UCSD-AML1 (cell line): ENCODE results near the gene CCDC40.
A peak's percentile ranks its signal among the peaks of the same experiment; 100 is the strongest.
"Not testable (repeated sequence)": the region's sequence is repeated elsewhere in the genome, so short reads cannot be mapped to it uniquely, and the experiment has no call there.

Experiments
- DNase-seq: peaks from one replicate; lab custom pipeline; 2025; ENCODE audit not compliant: unreplicated experiment; lab: John Stamatoyannopoulos, UW

Gene CCDC40

DNA sequence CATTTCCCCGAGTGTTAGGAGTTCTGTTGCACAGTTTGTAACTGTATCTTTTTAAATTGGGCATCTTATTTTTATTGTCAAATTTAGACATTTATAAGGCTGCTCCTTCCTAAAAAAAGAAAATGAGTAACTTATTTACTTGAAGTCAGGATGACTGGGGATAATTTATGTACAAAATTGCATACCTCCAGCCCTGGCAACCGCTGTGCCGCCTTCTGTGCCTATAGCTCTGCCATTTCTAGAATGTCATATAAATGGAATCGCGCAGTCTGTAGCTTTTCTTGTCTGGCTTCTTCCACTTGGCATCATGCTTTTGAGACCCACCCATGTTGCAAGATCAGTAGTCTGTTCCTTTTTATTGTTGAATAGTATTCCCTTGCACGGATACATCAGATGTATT, 36.0 kb downstream of the CCDC40 start:
- no peak for DNase-seq

DNA sequence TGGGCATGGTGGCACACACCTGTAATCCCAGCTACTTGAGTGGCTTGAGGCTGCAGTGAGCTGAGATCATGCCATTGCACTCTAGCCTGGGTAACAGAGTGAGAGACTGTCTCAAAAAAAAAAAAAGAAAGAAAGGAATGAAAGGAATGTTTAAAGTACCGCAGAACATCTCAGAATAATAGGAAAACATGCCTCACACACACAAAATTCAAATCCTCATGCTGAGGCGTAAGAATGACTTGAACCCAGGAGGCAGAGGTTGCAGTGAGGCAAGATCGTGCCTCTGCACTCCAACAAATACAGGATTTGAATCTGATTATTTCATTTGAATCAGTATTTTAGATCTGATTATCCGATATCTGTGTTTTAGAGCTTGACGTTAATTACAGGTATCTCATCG, 43.6 kb downstream of the CCDC40 start:
- no peak for DNase-seq

DNA sequence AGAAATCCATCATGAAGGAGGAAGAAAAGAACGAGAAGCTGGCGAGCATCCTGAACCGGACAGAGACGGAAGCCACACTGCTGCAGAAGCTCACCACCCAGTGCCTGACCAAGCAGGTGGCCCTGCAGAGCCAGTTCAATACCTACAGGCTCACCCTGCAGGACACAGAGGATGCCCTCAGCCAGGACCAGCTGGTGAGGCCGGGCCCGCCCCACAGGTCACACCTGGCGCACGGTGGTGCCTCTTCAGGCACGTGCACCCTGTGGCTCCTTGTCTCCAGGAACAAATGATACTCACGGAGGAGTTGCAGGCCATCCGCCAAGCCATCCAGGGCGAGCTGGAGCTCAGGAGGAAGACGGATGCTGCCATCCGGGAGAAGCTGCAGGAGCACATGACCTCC, 45.2 kb downstream of the CCDC40 start:
- no peak for DNase-seq

DNA sequence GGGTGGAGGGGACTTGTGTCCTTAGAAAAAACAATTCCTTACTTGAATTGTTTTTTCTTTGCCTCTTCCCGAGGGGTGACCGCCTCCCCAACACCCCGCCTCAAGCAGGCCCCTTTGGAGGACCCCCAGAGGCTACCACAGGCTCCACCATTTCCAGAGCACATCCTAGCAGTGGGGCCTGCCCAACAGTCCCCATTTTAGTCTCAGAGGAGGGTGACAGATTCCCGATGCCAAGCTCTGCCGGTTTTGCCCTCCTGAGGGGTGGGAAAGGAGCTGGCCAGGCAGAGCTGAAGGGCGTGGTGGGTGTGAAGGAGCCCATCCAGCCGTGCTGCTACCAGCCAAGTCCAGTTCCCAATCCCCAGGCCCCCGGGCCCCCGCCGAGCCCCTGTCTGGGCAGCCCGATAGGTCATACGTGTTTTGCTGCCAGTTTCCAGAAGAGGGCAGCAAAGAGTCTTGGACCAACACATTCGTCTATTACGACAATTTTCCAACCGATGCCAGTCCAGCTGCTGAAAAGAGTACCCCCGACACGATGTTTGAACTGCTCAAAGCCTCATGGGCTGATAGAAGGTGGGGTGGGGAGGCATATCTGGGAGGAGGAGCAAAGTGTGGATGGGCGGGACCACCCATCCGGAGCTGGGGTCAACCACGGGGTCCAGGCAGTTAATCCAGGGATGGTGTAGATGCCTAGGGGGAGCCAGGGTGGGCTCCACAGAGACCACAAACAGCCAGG, 46.1 kb downstream of the CCDC40 start:
- DNase-seq = peak; percentile 36

DNA sequence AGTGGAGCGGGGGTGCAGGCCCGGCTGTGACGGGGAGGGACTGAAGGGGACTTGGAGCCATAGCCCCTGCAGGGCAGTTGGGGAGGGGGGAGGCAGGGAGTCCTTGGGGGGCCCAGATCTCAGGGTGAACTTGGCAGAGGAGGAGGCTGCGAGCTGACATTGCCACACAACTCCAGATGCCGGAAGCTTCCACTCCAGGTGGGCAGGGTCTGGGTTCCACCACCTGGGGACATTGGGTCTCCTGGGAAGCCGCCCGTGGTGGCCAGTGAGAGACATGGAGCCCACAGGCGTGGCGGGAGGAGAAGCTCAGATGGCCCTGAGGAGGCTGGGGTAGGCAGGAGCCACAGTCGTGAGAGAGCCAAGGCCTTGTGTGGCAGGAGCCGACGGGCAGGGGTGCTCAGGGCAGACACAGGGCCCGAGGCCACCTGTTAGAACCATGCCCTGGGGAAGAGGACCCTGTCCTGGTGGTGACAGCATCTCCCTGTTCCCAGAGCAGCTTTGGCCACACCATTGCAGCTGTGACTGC, 46.8 kb downstream of the CCDC40 start:
- no peak for DNase-seq

DNA sequence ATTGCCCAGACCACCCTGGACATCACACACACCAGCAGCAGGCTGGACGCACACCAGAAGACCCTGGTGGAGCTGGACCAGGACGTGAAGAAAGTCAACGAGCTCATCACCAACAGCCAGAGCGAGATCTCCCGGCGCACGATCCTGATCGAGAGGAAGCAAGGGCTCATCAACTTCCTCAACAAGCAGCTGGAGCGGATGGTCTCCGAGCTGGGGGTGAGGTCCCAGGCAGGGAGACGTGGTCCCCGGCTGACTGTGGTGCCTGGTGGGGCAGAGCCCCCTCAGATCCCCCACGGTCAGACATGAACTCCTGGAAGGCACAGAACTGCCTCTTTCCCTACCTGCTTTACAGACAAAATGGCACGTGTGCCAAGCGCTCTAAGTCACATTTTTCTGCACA, 48.3 kb downstream of the CCDC40 start:
- DNase-seq = no peak

DNA sequence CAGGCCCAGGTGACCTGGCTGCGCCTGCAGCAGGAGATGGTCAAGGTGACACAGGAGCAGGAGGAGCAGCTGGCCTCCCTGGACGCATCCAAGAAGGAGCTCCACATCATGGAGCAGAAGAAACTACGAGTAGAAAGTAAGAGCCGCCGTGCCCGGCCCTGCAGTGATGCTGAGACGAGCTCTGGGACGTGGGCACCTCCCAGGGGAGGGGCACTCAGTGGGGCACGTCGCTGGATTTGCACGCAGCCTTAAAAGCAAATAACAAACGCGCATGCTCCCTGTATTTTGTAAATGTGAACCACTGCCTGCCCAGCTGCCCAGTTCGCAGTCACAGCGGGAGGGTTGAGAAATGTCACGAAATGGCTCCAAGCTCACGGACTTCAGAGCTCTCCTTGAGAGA, 49.6 kb downstream of the CCDC40 start:
- no peak for DNase-seq

DNA sequence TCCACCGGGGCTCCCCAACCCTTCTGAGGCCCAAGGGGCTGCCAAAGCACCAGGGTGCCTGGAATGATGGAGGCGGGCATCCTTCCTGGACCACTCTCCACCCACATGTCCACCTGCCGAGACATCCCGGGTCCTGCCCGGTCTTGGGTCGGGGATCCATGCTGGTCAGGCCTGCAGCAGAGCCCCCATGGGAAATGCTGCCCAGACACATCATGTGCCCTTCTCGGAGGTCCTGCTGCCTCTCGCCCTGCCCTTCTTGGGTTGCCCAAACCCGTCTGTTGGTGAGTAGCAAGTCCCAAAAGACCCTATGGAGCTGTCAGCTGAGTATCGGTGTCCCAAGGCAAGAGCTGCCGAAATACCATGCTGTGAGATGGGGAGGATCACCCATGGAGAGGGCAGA, 50.2 kb downstream of the CCDC40 start:
- no peak for DNase-seq

DNA sequence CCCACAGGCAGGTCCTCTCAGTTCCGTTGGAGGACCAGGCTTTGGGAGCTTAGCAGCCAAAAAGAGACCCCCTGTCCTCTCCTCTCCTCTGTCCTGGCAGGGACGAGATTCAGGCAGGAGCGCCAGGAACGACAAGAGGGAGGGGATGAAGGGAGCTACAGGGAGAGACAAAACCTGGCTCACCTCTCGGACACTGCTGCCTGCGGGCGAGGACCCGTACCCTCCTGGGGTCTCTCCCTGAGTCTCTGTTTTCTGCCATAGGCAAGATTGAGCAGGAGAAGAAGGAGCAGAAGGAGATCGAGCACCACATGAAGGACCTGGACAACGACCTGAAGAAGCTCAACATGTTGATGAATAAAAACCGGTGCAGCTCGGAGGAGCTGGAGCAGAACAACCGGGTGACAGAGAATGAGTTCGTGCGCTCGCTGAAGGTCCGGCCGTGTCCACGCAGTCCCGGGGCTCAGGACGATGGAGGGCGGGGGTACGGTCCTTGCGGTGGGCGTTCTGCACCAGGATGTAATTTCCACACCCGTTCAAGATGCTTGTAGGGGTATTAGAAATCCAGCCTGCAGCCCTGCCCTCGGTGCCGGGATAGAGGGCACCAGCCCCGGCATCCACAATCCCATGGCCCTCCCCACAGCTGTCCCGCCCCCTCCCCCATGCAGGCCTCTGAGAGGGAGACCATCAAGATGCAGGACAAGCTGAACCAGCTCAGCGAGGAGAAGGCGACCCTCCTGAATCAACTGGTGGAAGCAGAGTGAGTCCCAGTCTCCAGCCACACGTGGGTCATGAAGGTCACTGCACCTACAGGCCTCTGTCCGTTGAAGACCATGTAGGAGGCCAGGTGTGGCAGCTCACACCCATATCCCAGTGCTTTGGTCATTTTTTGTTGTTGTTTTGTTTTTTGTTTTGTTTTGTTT, 51.2 kb downstream of the CCDC40 start:
- DNase-seq = no peak

DNA sequence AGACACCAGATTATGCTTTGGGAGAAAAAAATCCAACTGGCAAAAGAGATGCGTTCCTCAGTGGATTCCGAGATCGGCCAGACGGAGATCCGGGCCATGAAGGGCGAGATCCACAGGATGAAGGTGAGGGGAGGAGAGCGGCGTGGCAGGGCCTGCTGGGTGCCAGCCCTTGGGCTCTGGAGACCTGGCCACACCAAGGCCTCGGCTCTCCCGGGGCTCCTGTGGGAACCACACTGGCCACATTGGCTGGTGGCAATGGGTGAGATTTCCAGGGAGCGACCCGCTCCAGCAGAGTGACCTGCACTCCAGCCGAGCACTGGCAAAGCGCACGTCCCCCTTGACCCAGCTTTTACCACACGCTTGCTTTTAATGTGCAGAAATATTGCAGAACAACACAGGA, 53.3 kb downstream of the CCDC40 start:
- no peak for DNase-seq

DNA sequence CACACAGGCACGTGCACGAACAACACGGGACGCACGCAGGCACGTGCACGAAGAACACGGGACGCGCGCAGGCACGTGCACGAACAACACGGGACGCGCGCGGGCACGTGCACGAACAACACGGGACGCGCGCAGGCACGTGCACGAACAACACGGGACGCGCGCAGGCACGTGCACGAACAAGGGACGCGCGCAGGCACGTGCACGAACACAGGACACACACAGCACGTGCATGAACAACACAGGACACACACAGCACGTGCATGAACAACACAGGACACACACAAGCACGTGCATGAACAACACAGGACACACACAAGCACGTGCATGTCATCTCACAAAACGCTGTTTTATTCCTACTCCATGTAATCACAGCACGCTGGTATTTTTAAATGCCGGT, 53.7 kb downstream of the CCDC40 start:
- not testable (repeated sequence) for DNase-seq

DNA sequence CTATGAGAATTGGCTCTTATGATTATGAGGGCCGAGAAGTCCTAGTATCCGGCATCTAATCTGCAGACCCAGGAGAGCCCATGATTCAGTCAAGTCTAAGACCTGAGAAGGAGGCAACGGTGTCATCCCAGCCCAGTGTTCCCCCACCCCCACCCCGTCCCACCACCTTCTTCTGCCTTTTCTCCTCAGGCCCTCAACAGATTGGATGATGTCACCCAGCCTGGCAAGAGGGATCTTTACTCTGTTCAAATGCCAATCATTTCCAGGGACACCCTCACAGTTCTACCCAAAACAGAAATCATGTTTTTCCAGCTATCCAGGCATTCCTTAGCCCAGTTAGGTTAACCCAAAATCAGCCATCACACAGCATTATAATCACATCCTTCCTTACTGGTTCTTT, 54.9 kb downstream of the CCDC40 start:
- DNase-seq = no peak

DNA sequence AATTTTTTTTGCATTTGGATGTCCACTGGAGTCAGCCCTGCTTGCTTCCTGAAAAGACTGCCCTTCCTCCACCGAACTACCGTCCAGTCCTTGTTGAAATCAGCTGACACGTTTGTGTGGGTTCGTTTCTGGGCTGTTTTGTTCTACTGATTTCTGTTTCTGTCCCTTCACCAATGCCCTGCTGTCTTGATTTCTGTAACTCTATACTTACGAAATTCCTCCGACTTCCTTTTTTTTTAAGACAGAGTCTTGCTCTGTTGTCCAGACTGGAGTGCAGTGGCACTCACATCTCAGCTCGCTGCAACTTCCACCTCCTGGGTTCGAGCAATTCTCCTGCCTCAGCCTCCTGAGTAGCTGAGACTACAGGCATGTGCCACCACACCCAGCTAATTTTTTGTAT, 56.5 kb downstream of the CCDC40 start:
- no peak for DNase-seq

DNA sequence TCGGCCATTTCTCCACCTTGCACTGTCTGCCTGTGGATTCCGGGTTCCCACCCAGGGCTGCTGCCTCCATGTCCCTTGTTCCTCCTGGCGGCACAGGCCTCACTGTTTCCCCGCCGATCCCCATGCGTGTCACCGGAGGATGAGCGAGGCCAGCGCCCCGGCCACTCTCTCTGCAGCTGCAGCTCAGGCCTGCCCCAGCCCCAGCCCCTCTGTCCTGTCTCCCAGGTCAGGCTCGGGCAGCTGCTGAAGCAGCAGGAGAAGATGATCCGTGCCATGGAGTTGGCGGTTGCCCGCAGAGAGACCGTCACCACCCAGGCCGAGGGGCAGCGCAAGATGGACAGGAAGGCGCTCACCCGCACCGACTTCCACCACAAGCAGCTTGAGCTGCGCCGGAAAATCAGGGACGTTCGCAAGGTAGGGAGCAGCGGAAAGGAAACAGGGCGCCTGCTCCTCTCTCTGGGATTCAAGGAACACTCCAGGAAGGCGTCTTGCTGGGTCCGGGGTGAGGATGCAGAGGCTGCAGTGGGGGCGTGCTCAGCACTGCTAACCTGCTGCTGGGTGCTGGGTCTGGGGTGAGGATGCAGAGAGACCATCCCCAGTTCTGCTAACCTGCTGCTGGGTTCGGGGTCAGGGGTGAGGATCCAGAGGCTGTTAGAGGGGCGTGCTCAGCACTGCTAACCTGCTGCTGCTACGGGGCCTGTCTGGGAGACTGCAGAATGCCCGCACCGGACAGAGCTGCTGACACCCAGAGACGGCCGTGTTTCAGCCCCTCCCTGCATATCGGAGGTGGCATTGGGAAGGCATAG, 58.8 kb downstream of the CCDC40 start:
- DNase-seq = no peak

DNA sequence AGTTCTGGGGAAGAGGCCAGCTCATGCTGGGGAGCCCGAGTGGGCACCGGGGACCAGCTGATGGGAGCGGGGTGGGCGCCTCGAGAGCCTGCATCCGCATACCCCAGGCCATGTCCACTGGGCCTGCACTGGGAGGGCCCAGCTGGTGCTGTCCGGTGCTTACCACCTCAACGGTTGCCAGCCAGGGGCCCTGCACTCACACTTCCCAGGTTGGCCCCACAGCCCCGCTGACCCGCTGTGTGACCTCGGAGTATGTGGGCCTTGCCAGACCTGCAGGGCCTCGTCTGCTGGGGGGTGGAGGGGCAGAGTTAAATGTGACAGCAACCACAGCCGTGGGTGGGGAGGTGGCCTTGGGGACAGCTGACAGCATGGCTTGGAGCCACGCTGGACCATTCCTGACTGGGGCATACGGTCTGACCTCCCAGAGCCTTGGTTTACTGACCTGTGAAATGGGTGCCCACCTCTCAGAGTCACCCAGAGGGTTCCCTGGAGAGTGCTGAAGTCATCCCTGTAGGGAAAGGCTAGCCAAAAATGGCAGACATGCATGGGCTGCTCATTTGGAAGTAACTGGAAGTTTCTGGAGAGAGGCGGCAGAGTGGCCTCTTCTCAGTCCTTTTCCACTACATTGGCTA, 59.5 kb downstream of the CCDC40 start:
- no peak for DNase-seq

DNA sequence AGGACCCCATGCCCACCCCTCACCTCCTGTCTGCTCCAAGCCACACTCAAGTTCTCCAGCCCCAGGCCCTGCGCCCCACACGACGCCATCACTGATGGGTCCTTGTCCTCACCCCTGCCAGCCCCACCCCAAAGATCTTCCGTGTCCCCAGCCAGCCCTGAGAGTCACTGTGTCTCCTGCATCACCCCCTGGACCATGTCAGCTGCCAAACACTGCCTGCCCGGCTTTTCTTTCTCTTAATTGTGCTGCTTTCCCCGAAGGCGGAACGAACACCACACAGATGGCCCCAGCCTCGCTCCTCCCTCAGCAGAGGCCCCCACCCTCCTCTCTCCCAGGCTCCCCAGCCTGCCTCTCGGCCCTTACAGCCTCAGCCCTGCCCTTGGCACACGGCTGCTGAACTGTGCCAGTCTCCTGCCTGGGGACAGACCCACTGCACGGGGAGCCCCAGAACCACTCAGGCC, 60.1 kb downstream of the CCDC40 start:
- DNase-seq = no peak

DNA sequence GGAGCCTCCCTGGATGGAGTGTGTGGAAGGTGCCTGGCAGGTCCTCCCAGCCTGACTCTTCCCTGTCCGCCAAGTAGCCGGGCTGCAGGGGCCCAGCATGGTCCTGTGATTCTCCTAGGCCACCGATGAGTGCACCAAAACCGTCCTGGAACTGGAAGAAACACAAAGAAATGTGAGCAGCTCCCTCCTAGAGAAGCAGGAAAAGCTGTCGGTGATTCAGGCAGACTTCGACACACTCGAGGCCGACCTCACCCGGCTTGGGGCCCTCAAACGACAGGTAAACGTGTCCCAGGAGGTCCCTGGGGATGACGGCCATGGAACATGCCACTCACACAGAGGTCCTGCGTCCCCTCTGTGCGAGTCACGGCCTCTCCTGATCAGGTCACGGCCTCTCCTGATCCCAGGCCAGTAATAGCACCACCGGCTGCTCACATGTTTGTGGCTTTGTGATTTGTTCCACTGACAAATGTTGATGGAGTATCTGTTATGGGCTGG, 60.7 kb downstream of the CCDC40 start:
- no peak for DNase-seq

DNA sequence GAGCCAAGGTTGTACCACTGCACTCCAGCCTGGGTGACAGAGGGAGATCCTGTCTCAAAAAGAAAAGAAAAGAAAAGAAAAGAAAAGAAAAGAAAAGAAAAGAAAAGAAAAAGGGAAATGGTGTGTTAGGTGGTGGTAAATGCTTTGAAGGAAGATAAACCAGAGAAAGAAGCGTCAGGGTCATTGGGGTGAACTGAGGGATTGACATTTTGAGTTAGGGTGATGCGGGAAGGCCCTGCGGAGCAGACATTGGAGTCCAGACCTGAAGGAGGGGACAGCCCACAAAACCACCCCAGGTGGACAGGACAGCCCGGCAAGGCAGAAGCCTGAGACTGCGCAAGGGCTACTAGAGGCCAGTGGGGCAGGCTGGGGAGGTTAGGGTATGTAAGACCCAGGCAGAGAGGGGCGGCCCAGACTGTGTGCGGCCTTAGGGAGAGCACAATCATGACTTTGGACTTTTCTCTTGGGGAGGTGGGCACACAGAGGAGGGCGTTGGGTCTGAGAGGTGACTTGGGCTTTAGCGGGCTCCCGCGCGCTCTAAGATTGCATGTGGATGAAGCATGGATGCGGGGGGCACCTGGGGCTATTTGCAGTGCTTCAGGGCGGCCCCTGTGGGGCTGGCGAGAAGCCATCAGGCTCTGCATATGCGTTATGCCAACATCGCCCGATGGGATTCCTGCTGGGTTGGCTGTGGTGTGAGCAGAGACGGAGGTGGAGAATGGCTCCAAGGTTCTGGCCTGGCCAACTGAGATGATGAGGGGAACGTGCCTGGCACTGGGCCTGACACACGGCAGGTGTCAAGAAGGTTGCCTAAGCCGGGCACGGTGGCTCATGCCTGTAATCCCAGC, 61.6 kb downstream of the CCDC40 start:
- no peak for DNase-seq

DNA sequence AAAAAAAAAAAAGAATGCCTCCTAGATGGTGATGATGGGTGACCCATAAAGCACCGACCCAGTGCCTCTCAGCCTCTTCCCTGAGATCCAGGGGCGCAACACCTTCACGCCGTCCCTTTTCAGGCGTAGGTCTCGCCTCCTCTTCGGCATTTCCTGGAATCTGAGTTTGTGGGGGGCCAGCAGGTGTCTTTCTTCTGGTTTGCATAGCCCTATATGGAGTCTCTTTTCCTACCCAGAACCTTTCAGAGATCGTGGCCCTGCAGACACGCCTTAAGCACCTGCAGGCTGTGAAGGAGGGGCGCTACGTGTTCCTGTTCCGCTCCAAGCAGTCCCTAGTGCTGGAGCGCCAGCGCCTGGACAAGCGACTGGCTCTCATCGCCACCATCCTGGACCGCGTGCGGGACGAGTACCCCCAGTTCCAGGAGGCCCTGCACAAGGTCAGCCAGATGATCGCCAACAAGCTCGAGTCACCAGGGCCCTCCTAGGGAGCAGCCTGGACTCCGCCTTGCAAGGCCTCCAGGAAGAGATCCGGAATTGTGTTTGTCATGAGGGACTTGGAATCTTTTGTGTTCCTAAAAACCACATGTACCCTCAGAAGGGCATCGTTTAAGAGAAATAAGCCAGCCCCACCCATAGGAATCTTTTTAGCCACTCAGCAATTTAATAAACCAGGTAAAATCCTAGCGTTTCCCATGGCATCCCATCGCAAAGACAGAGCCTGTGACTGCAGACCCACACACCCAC, 63.0 kb downstream of the CCDC40 start:
- DNase-seq = no peak
